SKM-1 treated with dmso at 0.1 percent for 144 hours (cell line): ENCODE data around the gene MROH2A.

Experiments
- DNase-seq: peaks from one replicate; lab custom pipeline; 2025; ENCODE audit not compliant: unreplicated experiment; lab: John Stamatoyannopoulos, UW

MROH2A gene

GRCh38 chr2:233835230-233836186 lies 57.4 kb downstream of the MROH2A start:
- DNase-seq: no peak

- DNase-seq: no peak
Observed at GRCh38 chr2:233836359-233836758, 58.2 kb downstream of the MROH2A start.

- no peak for DNase-seq
Observed at GRCh38 chr2:233837694-233838229, 59.6 kb downstream of the MROH2A start.

- DNase-seq: no peak
Observed at GRCh38 chr2:233838251-233838650, 60.1 kb downstream of the MROH2A start.

- DNase-seq: no peak
Observed at GRCh38 chr2:233838726-233839446, 60.8 kb downstream of the MROH2A start.

GRCh38 chr2:233839447-233839820 lies 61.3 kb downstream of the MROH2A start:
- no peak for DNase-seq

- no peak for DNase-seq
Observed at GRCh38 chr2:233840520-233840919, 62.4 kb downstream of the MROH2A start.

- no peak for DNase-seq
Observed at GRCh38 chr2:233841183-233841582, 63.1 kb downstream of the MROH2A start.

- no peak for DNase-seq
Observed at GRCh38 chr2:233844064-233844807, 66.1 kb downstream of the MROH2A start.

GRCh38 chr2:233844836-233845235 lies 66.7 kb downstream of the MROH2A start:
- no peak for DNase-seq

GRCh38 chr2:233845301-233846060 lies 67.4 kb downstream of the MROH2A start:
- DNase-seq: no peak

- DNase-seq: no peak
Observed at GRCh38 chr2:233846387-233847247, 68.5 kb downstream of the MROH2A start.

GRCh38 chr2:233847248-233847898 lies 69.2 kb downstream of the MROH2A start:
- no peak for DNase-seq

- DNase-seq: no peak
Observed at GRCh38 chr2:233848276-233848675, 70.1 kb downstream of the MROH2A start.

- DNase-seq: no peak
Observed at GRCh38 chr2:233849607-233850271, 71.6 kb downstream of the MROH2A start.

GRCh38 chr2:233850745-233851144 lies 72.6 kb downstream of the MROH2A start:
- DNase-seq: no peak

GRCh38 chr2:233851169-233851568 lies 73.0 kb downstream of the MROH2A start:
- no peak for DNase-seq

GRCh38 chr2:233852056-233852455 lies 73.9 kb downstream of the MROH2A start:
- no peak for DNase-seq
